MM.1S (cell line): ENCODE measurements around the gene ITIH4.

Experiments used
- DNase-seq: peaks from one replicate; pipeline ENCODE4 v3.0.0-alpha.2; 2015
- H2AFZ ChIP-seq: fragments of 300-600 bp; sonication (generic); 2 replicates; pipeline ENCODE4 v1.6.0; 2016; ENCODE audit warnings: antibody characterized with exemption, low read length
- H3F3A ChIP-seq: fragments of 300-600 bp; sonication (generic); 2 replicates; pipeline ENCODE4 v1.6.1; 2016; ENCODE audit warnings: mild to moderate bottlenecking, antibody characterized with exemption, low read length, moderate library complexity, mixed read lengths; ENCODE audit not compliant: insufficient read depth
- H3K27ac ChIP-seq: fragments of 300-600 bp; sonication (generic); 2 replicates; pipeline ENCODE4 v1.5.1; 2016; ENCODE audit warnings: mild to moderate bottlenecking, low read length
- H3K27me3 ChIP-seq: fragments of 300-600 bp; sonication (generic); replicated peaks from 2 replicates; pipeline ENCODE4 v1.6.0; 2016; ENCODE audit warnings: low read length; ENCODE audit not compliant: insufficient read depth
- H3K36me3 ChIP-seq: fragments of 300-600 bp; sonication (generic); replicated peaks from 2 replicates; pipeline ENCODE4 v1.6.1; 2016; ENCODE audit warnings: mild to moderate bottlenecking, low read length, mixed read lengths; ENCODE audit not compliant: insufficient read depth
- H3K4me1 ChIP-seq: fragments of 300-600 bp; sonication (generic); 2 replicates; pipeline ENCODE4 v1.6.1; 2016; ENCODE audit warnings: low read length, mixed read lengths
- H3K4me2 ChIP-seq: fragments of 300-600 bp; sonication (generic); 2 replicates; pipeline ENCODE4 v1.6.0; 2016; ENCODE audit warnings: low read depth, low read length
- H3K4me3 ChIP-seq: fragments of 300-600 bp; sonication (generic); 2 replicates; pipeline ENCODE4 v1.5.1; 2016; ENCODE audit warnings: low read length, mixed read lengths
- H3K79me2 ChIP-seq: fragments of 300-600 bp; sonication (generic); 2 replicates; pipeline ENCODE4 v1.6.1; 2016; ENCODE audit warnings: mixed run types, low read length, mixed read lengths
- H3K9ac ChIP-seq: fragments of 300-600 bp; sonication (generic); 2 replicates; pipeline ENCODE4 v1.6.1; 2016; ENCODE audit warnings: low read length, mixed read lengths
- H3K9me2 ChIP-seq: fragments of 300-600 bp; sonication (generic); replicated peaks from 2 replicates; pipeline ENCODE4 v1.6.1; 2016; ENCODE audit warnings: mild to moderate bottlenecking, low read length, mixed read lengths; ENCODE audit not compliant: insufficient read depth
- H3K9me3 ChIP-seq: fragments of 300-600 bp; sonication (generic); replicated peaks from 2 replicates; pipeline ENCODE4 v1.6.1; 2016; ENCODE audit warnings: mild to moderate bottlenecking, low read length, mixed read lengths; ENCODE audit not compliant: insufficient read depth
- H4K20me1 ChIP-seq: fragments of 300-600 bp; sonication (generic); 2 replicates; pipeline ENCODE4 v1.6.1; 2016; ENCODE audit warnings: mild to moderate bottlenecking, low read length, moderate library complexity, mixed read lengths; ENCODE audit not compliant: insufficient read depth
- CTCF ChIP-seq: fragments of 300-600 bp; sonication (generic); IDR thresholded peaks from 2 replicates; pipeline ENCODE4 v1.5.1; 2016; ENCODE audit warnings: antibody characterized with exemption, low read length, mixed read lengths
- EZH2 ChIP-seq: fragments of 300-600 bp; sonication (generic); optimal IDR thresholded peaks from 2 replicates; pipeline ENCODE3; 2017; ENCODE audit warnings: low read depth, mild to moderate bottlenecking, antibody characterized with exemption, low read length, mixed read lengths
- EZH2phosphoT487 ChIP-seq: fragments of 300-600 bp; sonication (generic); IDR thresholded peaks from 2 replicates; pipeline ENCODE4 v1.6.1; 2018; ENCODE audit warnings: antibody characterized with exemption, low read length

ITIH4 gene

GRCh38 chr3:52865994-52866393 is 35.5 kb upstream of the ITIH4 start:
- H3K36me3 ChIP-seq = no peaks in the 10 kb centered on the region
- H3F3A ChIP-seq = no peaks in the 10 kb centered on the region
- no peak for DNase-seq
- no peaks in the 10 kb centered on the region for H3K4me1 ChIP-seq
- no peaks in the 10 kb centered on the region for H3K27me3 ChIP-seq
- no peak overlapping the region for H3K4me2 ChIP-seq
- H3K27ac ChIP-seq = no peak overlapping the region
- no peaks in the 10 kb centered on the region for H4K20me1 ChIP-seq
- no peaks in the 10 kb centered on the region for H3K9me2 ChIP-seq
- H3K79me2 ChIP-seq = no peaks in the 10 kb centered on the region
- no peak overlapping the region for H2AFZ ChIP-seq
- no peak overlapping the region for H3K9ac ChIP-seq
- H3K4me3 ChIP-seq = no peak overlapping the region
- TF ChIP-seq EZH2 = no peak
- TF ChIP-seq EZH2phosphoT487 = no peak
- no peaks in the 10 kb centered on the region for H3K9me3 ChIP-seq

GRCh38 chr3:52860424-52860768 is 29.9 kb upstream of the ITIH4 start:
- H3F3A ChIP-seq = no peaks in the 10 kb centered on the region
- H3K4me2 ChIP-seq = no peak overlapping the region
- H3K9me2 ChIP-seq = no peaks in the 10 kb centered on the region
- no peak overlapping the region for H3K9ac ChIP-seq
- H2AFZ ChIP-seq = no peak overlapping the region
- DNase-seq = no peak
- no peaks in the 10 kb centered on the region for H3K79me2 ChIP-seq
- H4K20me1 ChIP-seq = no peaks in the 10 kb centered on the region
- TF ChIP-seq EZH2phosphoT487 (no peak), CTCF (no peak), EZH2 (no peak)
- H3K9me3 ChIP-seq = no peaks in the 10 kb centered on the region
- H3K27me3 ChIP-seq = no peaks in the 10 kb centered on the region
- no peaks in the 10 kb centered on the region for H3K36me3 ChIP-seq
- H3K4me3 ChIP-seq = no peak overlapping the region
- no peaks in the 10 kb centered on the region for H3K4me1 ChIP-seq
- no peak overlapping the region for H3K27ac ChIP-seq

GRCh38 chr3:52859686-52860423 is 29.4 kb upstream of the ITIH4 start:
- no peaks in the 10 kb centered on the region for H3F3A ChIP-seq
- no peak overlapping the region for H3K27ac ChIP-seq
- H3K4me3 ChIP-seq = no peak overlapping the region
- no peaks in the 10 kb centered on the region for H3K36me3 ChIP-seq
- H3K27me3 ChIP-seq = no peaks in the 10 kb centered on the region
- H3K9me2 ChIP-seq = no peaks in the 10 kb centered on the region
- H3K9ac ChIP-seq = no peak overlapping the region
- H3K79me2 ChIP-seq = no peaks in the 10 kb centered on the region
- no peak for TF ChIP-seq EZH2phosphoT487
- no peak for TF ChIP-seq CTCF
- TF ChIP-seq EZH2 = no peak
- no peak overlapping the region for H2AFZ ChIP-seq
- no peak overlapping the region for H3K4me2 ChIP-seq
- H3K4me1 ChIP-seq = no peaks in the 10 kb centered on the region
- H3K9me3 ChIP-seq = no peaks in the 10 kb centered on the region
- no peak for DNase-seq
- no peaks in the 10 kb centered on the region for H4K20me1 ChIP-seq

- DNase-seq = no peak
- no peaks in the 10 kb centered on the region for H4K20me1 ChIP-seq
- H2AFZ ChIP-seq = no peak overlapping the region
- H3K4me3 ChIP-seq = no peak overlapping the region
- TF ChIP-seq EZH2 (no peak), EZH2phosphoT487 (no peak), CTCF (no peak)
- no peak overlapping the region for H3K4me2 ChIP-seq
- no peak overlapping the region for H3K9ac ChIP-seq
- H3K9me2 ChIP-seq = no peaks in the 10 kb centered on the region
- no peaks in the 10 kb centered on the region for H3F3A ChIP-seq
- no peak overlapping the region for H3K27ac ChIP-seq
- no peaks in the 10 kb centered on the region for H3K27me3 ChIP-seq
- no peaks in the 10 kb centered on the region for H3K79me2 ChIP-seq
- H3K36me3 ChIP-seq = no peaks in the 10 kb centered on the region
- H3K4me1 ChIP-seq = no peaks in the 10 kb centered on the region
- H3K9me3 ChIP-seq = no peaks in the 10 kb centered on the region
Measured at GRCh38 chr3:52857864-52858263, 27.4 kb upstream of the ITIH4 start.
